Chondrocyte (in vitro differentiated cells): Measurements from ENCODE around the gene PLEKHA4. TPM values are rescaled to one million over a fixed set of nuclear protein-coding genes. Genes with fewer than 3 reads are reported as not detected.
"Not testable (repeated sequence)": the region's sequence is repeated elsewhere in the genome, so short reads cannot be mapped to it uniquely, and the experiment has no call there.

Source experiments
- DNase-seq: peaks from one replicate; pipeline ENCODE4 v3.0.0; 2021; ENCODE audit warnings: mixed read lengths, low spot score
- H3K27ac Mint-ChIP-seq: one replicate; pipeline ENCODE4 v1.8.0; 2021; ENCODE audit warnings: mild to moderate bottlenecking, moderate library complexity, mixed read lengths; ENCODE audit not compliant: unreplicated experiment
- H3K27me3 Mint-ChIP-seq: 2 replicates; pipeline ENCODE4 v1.8.0; 2021; ENCODE audit warnings: low read depth, mixed read lengths
- H3K36me3 Mint-ChIP-seq: 2 replicates; pipeline ENCODE4 v1.8.0; 2021; ENCODE audit warnings: low read depth, mixed read lengths
- H3K4me1 Mint-ChIP-seq: 2 replicates; pipeline ENCODE4 v1.8.0; 2021; ENCODE audit warnings: low read depth, mild to moderate bottlenecking, mixed read lengths
- H3K4me3 Mint-ChIP-seq: one replicate; pipeline ENCODE4 v1.8.0; 2021; ENCODE audit warnings: mild to moderate bottlenecking, moderate library complexity, mixed read lengths; ENCODE audit not compliant: unreplicated experiment
- H3K9me3 Mint-ChIP-seq: 2 replicates; pipeline ENCODE4 v1.8.0; 2021; ENCODE audit warnings: low read depth, mixed read lengths
- total RNA-seq: library from RNA; stranded (reverse); gene quantifications from 3 replicates; pipeline ENCODE4 v1.2.1, GENCODE V29; 2021
- TF ChIP-seq, protein P1 (sequence below): fragments of 200-600 bp; sonication (generic); IDR thresholded peaks from 2 replicates; pipeline ENCODE4 v1.5.0; 2021; ENCODE audit warnings: antibody characterized with exemption, mild to moderate bottlenecking, moderate library complexity

The PLEKHA4 gene
- total RNA-seq, 1 donor from 2014 or later, result 16.8 TPM

- TF ChIP-seq, protein P1, sequence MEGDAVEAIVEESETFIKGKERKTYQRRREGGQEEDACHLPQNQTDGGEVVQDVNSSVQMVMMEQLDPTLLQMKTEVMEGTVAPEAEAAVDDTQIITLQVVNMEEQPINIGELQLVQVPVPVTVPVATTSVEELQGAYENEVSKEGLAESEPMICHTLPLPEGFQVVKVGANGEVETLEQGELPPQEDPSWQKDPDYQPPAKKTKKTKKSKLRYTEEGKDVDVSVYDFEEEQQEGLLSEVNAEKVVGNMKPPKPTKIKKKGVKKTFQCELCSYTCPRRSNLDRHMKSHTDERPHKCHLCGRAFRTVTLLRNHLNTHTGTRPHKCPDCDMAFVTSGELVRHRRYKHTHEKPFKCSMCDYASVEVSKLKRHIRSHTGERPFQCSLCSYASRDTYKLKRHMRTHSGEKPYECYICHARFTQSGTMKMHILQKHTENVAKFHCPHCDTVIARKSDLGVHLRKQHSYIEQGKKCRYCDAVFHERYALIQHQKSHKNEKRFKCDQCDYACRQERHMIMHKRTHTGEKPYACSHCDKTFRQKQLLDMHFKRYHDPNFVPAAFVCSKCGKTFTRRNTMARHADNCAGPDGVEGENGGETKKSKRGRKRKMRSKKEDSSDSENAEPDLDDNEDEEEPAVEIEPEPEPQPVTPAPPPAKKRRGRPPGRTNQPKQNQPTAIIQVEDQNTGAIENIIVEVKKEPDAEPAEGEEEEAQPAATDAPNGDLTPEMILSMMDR, result no peak
- H3K4me1 Mint-ChIP-seq, result peaks cover 33% of the 10 kb centered on the region
- no peak for DNase-seq
- H3K27me3 Mint-ChIP-seq, result no peaks in the 10 kb centered on the region
- peak overlapping the region; percentile 98 for H3K27ac Mint-ChIP-seq
- no peak overlapping the region for H3K4me3 Mint-ChIP-seq
- H3K9me3 Mint-ChIP-seq, result no peaks in the 10 kb centered on the region
- H3K36me3 Mint-ChIP-seq, result no peaks in the 10 kb centered on the region
Measured at GRCh38 chr19:48796298-48797083, 71.9 kb downstream of the PLEKHA4 start.

- Mint-ChIP-seq H3K9me3 (no peaks in the 10 kb centered on the region), H3K27me3 (no peaks in the 10 kb centered on the region), H3K36me3 (no peaks in the 10 kb centered on the region), H3K4me3 (peak overlapping the region; percentile 90), H3K4me1 (peaks cover 33% of the 10 kb centered on the region), H3K27ac (peak overlapping the region; percentile 98)
- DNase-seq, result no peak
- TF ChIP-seq, protein P1, result no peak
Measured at GRCh38 chr19:48795685-48796070, 72.7 kb downstream of the PLEKHA4 start.

DNA sequence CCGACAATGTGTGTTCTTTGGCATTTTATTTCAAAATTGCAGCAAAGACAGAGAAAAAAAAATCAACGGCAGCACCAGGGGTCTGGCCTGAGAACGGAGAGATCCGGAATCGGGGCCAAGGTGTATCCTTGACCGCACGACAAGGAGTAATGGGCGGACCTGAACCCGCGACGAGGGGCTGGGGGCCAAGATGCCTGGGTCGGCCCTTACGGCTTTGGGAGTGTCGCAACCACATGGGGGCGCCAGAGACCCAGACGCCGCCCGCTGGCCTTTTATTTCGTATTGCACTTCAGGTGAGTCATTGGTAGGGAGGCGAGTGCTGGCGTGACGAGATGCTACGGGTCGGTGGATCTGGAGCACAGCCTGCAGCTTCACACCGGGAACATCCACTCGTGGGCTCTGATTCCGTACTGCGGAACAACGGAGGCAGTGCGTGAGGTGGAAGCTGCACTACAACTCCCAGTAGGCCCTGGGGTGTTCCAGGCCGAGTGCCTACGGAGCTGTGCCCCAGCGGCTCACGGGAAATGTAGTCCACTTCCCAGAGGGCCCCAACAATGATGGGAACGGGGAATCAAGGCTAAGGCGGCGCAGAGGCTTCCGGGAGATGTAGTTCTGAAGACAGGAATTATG lies 73.2 kb downstream of the PLEKHA4 start:
- Mint-ChIP-seq H3K4me1 (peaks cover 30% of the 10 kb centered on the region), H3K9me3 (no peaks in the 10 kb centered on the region), H3K4me3 (peak overlapping the region; percentile 90), H3K27me3 (no peaks in the 10 kb centered on the region), H3K27ac (peak overlapping the region; percentile 98), H3K36me3 (no peaks in the 10 kb centered on the region)
- TF ChIP-seq, protein P1, result peak; percentile 100
- no peak for DNase-seq

- peak overlapping the region; percentile 90 for H3K4me3 Mint-ChIP-seq
- H3K4me1 Mint-ChIP-seq, result peaks cover 26% of the 10 kb centered on the region
- peak overlapping the region; percentile 98 for H3K27ac Mint-ChIP-seq
- no peaks in the 10 kb centered on the region for H3K36me3 Mint-ChIP-seq
- H3K9me3 Mint-ChIP-seq, result no peaks in the 10 kb centered on the region
- no peaks in the 10 kb centered on the region for H3K27me3 Mint-ChIP-seq
- DNase-seq, result no peak
- TF ChIP-seq, protein P1, result no peak
Measured at GRCh38 chr19:48794291-48794690, 74.1 kb downstream of the PLEKHA4 start.

DNA sequence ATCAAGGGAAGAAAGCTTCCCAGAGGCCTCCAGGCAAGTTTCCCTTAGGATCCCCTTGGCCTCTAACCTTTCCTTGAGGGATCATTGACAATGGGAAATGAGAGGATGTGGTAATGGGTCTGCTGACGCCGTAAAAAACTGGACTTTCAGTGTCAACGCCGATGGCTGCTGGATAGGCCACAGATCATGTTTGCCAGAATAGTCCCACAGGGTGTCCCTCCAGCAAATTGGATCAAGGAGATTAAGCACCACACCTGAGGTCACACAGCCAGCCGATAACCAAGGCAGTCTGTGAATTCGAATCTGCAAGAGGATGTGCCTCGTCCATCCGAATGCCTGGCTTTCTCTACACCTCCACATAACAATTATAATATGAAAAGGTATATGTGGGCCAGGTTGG lies 75.1 kb downstream of the PLEKHA4 start:
- H3K27me3 Mint-ChIP-seq, result no peaks in the 10 kb centered on the region
- peaks cover 16% of the 10 kb centered on the region for H3K4me1 Mint-ChIP-seq
- H3K4me3 Mint-ChIP-seq, result no peak overlapping the region
- H3K9me3 Mint-ChIP-seq, result no peaks in the 10 kb centered on the region
- TF ChIP-seq, protein P1, result no peak
- no peak overlapping the region for H3K27ac Mint-ChIP-seq
- DNase-seq, result no peak
- no peaks in the 10 kb centered on the region for H3K36me3 Mint-ChIP-seq

DNA sequence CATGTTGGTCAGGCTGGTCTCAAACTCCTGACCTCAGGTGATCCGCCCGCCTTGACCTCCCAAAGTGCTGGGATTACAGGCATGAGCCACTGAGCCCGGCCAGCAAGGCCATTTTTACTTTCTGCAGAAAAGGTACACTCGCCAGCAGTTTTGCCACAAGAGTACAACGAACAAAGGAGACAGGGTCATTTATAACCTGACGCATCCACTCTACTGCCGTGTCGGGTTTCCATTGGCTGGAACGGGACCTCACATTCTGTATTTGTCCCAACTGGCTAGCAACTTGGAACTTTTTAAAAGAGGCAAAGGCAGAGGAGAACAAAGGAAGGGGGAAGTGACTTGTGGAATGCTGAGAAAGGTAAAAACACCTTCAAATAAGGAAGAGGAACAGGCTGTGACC lies 81.1 kb downstream of the PLEKHA4 start:
- not testable (repeated sequence) for H3K27me3 Mint-ChIP-seq, H3K4me3 Mint-ChIP-seq, H3K4me1 Mint-ChIP-seq, H3K27ac Mint-ChIP-seq, DNase-seq, H3K36me3 Mint-ChIP-seq, H3K9me3 Mint-ChIP-seq
